Stimulated activated CD8-positive, alpha-beta memory T cell treated with anti-CD3 and anti-CD28 coated beads, Interleukin-4, amount 100 ng/mL, for 1 hour (primary cell): ENCODE results near the gene CDH7.

Source experiments
- DNase-seq, 2 donors: peaks; one replicate each; pipeline ENCODE4 v3.0.0-alpha.2; 2020; ENCODE audit warnings: low read depth in 2 of 2, low spot score in 1 of 2

The CDH7 gene

GRCh38 chr18:65907281-65907680, 156.5 kb downstream of the CDH7 start:
- DNase-seq: no peak

- DNase-seq: no peak
Observed at GRCh38 chr18:65919018-65919417, 168.2 kb downstream of the CDH7 start.

- DNase-seq: no peak
Observed at GRCh38 chr18:65919663-65920062, 168.9 kb downstream of the CDH7 start.

- DNase-seq: no peak
Observed at GRCh38 chr18:65922103-65922502, 171.3 kb downstream of the CDH7 start.

GRCh38 chr18:65924904-65925303, 174.1 kb downstream of the CDH7 start:
- no peak for DNase-seq

- no peak for DNase-seq
Observed at GRCh38 chr18:65934874-65935273, 184.1 kb downstream of the CDH7 start.

- DNase-seq: no peak
Observed at GRCh38 chr18:65936678-65937077, 185.9 kb downstream of the CDH7 start.

- DNase-seq: no peak
Observed at GRCh38 chr18:65937180-65937579, 186.4 kb downstream of the CDH7 start.

- DNase-seq: no peak
Observed at GRCh38 chr18:65938592-65939372, 188.0 kb downstream of the CDH7 start.
